Ovary (tissue), 9 donors: ENCODE data around the gene TBX6. TPM values are rescaled to one million over a fixed set of nuclear protein-coding genes. Genes with fewer than 3 reads are reported as not detected.

ENCODE experiments used
- DNase-seq, 5 donors: peaks; one replicate each; pipeline ENCODE4 v3.0.0-alpha.2; 2019 to 2020
- H3K27ac ChIP-seq, 2 donors: fragments of 200-600 bp; one replicate each; pipeline versions ENCODE4 v1.5.1 to v1.8.0; 2019 to 2022
- H3K27me3 ChIP-seq: fragments of 200-600 bp; one replicate; pipeline ENCODE4 v1.8.0; 2022
- H3K36me3 ChIP-seq: fragments of 200-600 bp; sonication (generic); one replicate; pipeline ENCODE4 v1.5.1; 2019
- H3K4me1 ChIP-seq: one replicate; pipeline ENCODE4 v1.8.1; 2013; ENCODE audit warnings: mild to moderate bottlenecking, moderate library complexity; ENCODE audit not compliant: insufficient read depth
- H3K4me3 ChIP-seq: fragments of 200-600 bp; sonication (generic); one replicate; pipeline ENCODE4 v1.5.1; 2017
- H3K9me3 ChIP-seq, 2 donors: fragments of 200-600 bp in 1 of 2; sonication (generic) in 1 of 2; one replicate each; pipeline versions ENCODE4 v1.5.1 to v1.8.1; 2013 to 2019; ENCODE audit warnings: mild to moderate bottlenecking in 1 of 2, moderate library complexity in 1 of 2
- CTCF ChIP-seq, 3 donors: fragments of 450-650 bp in 2 of 3; fragments of 200-600 bp in 1 of 3; IDR thresholded peaks; one replicate each; pipeline versions ENCODE4 v1.5.1 to v1.8.0; 2016 to 2022; ENCODE audit warnings: antibody characterized with exemption in 3 of 3, mild to moderate bottlenecking in 1 of 3
- EP300 ChIP-seq: sonication (generic); formaldehyde crosslinking; IDR thresholded peaks from one replicate; pipeline ENCODE4 v1.6.1; 2017; ENCODE audit warnings: antibody characterized with exemption
- POLR2A ChIP-seq: fragments of 450-650 bp; IDR thresholded peaks from one replicate; pipeline ENCODE4 v1.6.1; 2017; ENCODE audit warnings: antibody characterized with exemption, mild to moderate bottlenecking, moderate library complexity
- WGBS, 3 donors: extraction: QIAGEN DNeasy Blood & Tissue Kit in 1 of 3; methylation state at CpG; one replicate each; pipeline versions ENCODE4 v1.1.5 to v1.1.7; 2013 to 2017; 5-methylcytosine and 5-hydroxymethylcytosine counted together
- intact Hi-C, 4 donors: fragments of 100-400 bp; cut with DNase I; formaldehyde crosslinking; loops; one replicate each; pipeline versions ENCODE4 v1.11.0 to v1.15.1; 2022 to 2023
- polyA plus RNA-seq, 2 donors: library from polyadenylated mRNA; stranded (reverse); fragments of 200-250 nt in 1 of 2; fragments of 350-450 nt in 1 of 2; fragmentation: Illumina TruSeq in 1 of 2; extraction: RNeasy Lipid Tissue Mini Kit (QIAGEN cat#74804) in 1 of 2; gene quantifications; one replicate each; pipeline ENCODE4 v1.2.3, GENCODE V29; 2013 to 2014
- total RNA-seq, 7 donors: library from RNA; depleted of rRNA in 2 of 7; stranded (reverse); fragments of >200 nt in 2 of 7; fragmentation: NEBNext Ultra II Directional in 3 of 7; extraction: Animal tissue kit (Norgen Biotek cat#: 25700) in 3 of 7; gene quantifications; one replicate each; pipeline versions ENCODE4 v1.1.0 to v1.2.4, GENCODE V29; 2016 to 2023
- donor health status: DM: no; HTN: no; CAD: no; lungs with moderate emphysema.
- donor health status: DM: no; HTN: no; CAD: no.
- donor health status: Bipolar disorder and iron deficiency.
- donor health status: DM: yes; HTN: yes; CAD: no.
- donor health status: DM: no; HTN: no; CAD: no.
- donor health status: DM: yes; HTN: yes; CAD: no.

The TBX6 gene
- total and polyA plus RNA-seq, 9 donors = 0.08 to 1.5 (median 0.75) TPM

GRCh38 chr16:30096862-30097563, 5.3 kb upstream of the TBX6 start:
- Histone ChIP-seq H3K4me3 (peak overlapping the region; percentile 85), H3K27me3 (no peaks in the 10 kb centered on the region), H3K36me3 (no peaks in the 10 kb centered on the region), H3K4me1 (peaks cover 12% of the 10 kb centered on the region), H3K9me3 (no peaks in the 10 kb centered on the region), H3K27ac (peak overlapping the region; percentile 61 to 77)
- no peak for DNase-seq
- TF ChIP-seq EP300 = no peak
- intact Hi-C loops = loop anchor here in 2 of 4 donors (10.0 kb wide), 2 partner anchors 298 to 318 kb away; partner anchors contain the start of gene ZNF48 (in 1 of the 2)
- 94 to 95% (median 94%) methylated on average over 18 of the region's 18 CpGs for WGBS, 3 donors

GRCh38 chr16:30096105-30096861, 4.6 kb upstream of the TBX6 start, which contains the start of gene YPEL3:
TSS of gene YPEL3 (minus strand) at chr16:30096213. CDS start at chr16:30095482, 731 bp downstream.
- Histone ChIP-seq H3K27me3 (no peaks in the 10 kb centered on the region), H3K36me3 (no peaks in the 10 kb centered on the region), H3K27ac (peak within 1 kb of the TSS; percentile 77 to 95), H3K4me3 (peak within 1 kb of the TSS; percentile 85), H3K9me3 (no peaks in the 10 kb centered on the region), H3K4me1 (peaks cover 12% of the 10 kb centered on the region)
- TF ChIP-seq POLR2A = peak; percentile 19
- no peak for TF ChIP-seq CTCF (IDR thresholded peaks at IDR 0.05)
- no peak for TF ChIP-seq EP300
- WGBS, 3 donors = 7 to 21% (median 9%) methylated on average over 25 to 77 of the region's 77 CpGs
- peak; percentile 93 to 96 (median 94) for DNase-seq
- intact Hi-C loops = loop anchor here in 2 of 4 donors (10.0 kb wide), 2 partner anchors 299 to 319 kb away; partner anchors contain the start of gene ZNF48 (in 1 of the 2)

GRCh38 chr16:30095166-30096078, 3.7 kb upstream of the TBX6 start:
- no peak for TF ChIP-seq CTCF (IDR thresholded peaks at IDR 0.05)
- TF ChIP-seq POLR2A = no peak
- no peak for TF ChIP-seq EP300
- no peaks in the 10 kb centered on the region for H3K36me3 ChIP-seq
- WGBS, 3 donors = 10 to 12% (median 11%) methylated on average over 33 to 47 of the region's 47 CpGs
- H3K4me3 ChIP-seq = peak overlapping the region; percentile 85
- peak overlapping the region; percentile 77 to 95 for H3K27ac ChIP-seq
- no peaks in the 10 kb centered on the region for H3K9me3 ChIP-seq
- no peaks in the 10 kb centered on the region for H3K27me3 ChIP-seq
- intact Hi-C loops = loop anchor here in 2 of 4 donors (10.0 kb wide), 2 partner anchors 299 to 319 kb away; partner anchors contain the start of gene ZNF48 (in 1 of the 2)
- H3K4me1 ChIP-seq = peaks cover 12% of the 10 kb centered on the region
- peak; percentile 37 to 62 (median 54) for DNase-seq

- peak overlapping the region; percentile 77 to 95 for H3K27ac ChIP-seq
- TF ChIP-seq CTCF (IDR thresholded peaks at IDR 0.05) (no peak), EP300 (no peak), POLR2A (no peak)
- H3K9me3 ChIP-seq = no peaks in the 10 kb centered on the region
- peak; percentile 51 to 68 (median 65) for DNase-seq
- H3K4me1 ChIP-seq = peaks cover 12% of the 10 kb centered on the region
- H3K36me3 ChIP-seq = no peaks in the 10 kb centered on the region
- WGBS, 3 donors = 68 to 70% (median 69%) methylated on average over 8 to 11 of the region's 11 CpGs
- intact Hi-C loops = loop anchor here in 2 of 4 donors (5.0 to 10.0 kb wide), 3 partner anchors 300 to 323 kb away; partner anchors contain the start of gene ZNF48 (in 1 of the 2)
- no peaks in the 10 kb centered on the region for H3K27me3 ChIP-seq
- peak overlapping the region; percentile 85 for H3K4me3 ChIP-seq
These were observed 2.9 kb upstream of the TBX6 start for GRCh38 chr16:30094541-30095165.
